Liver (tissue), 10 donors: ENCODE data around the gene ZSCAN21. TPM values are rescaled to one million over a fixed set of nuclear protein-coding genes. Genes with fewer than 3 reads are reported as not detected.

Experiments used
- DNase-seq: peaks from one replicate; pipeline ENCODE4 v3.0.0-alpha.2; 2017; ENCODE audit warnings: low spot score
- H3K27ac ChIP-seq, 2 donors: one replicate each; pipeline ENCODE4 v1.7.0; 2013; ENCODE audit warnings: inconsistent platforms in 2 of 2, low read length in 2 of 2, control low read depth in 1 of 2, low read depth in 1 of 2, mild to moderate bottlenecking in 1 of 2
- H3K27me3 ChIP-seq, 4 donors: one replicate each; pipeline versions ENCODE4 v1.6.1 to v1.7.0; 2013; ENCODE audit warnings: low read length in 3 of 4, inconsistent platforms in 1 of 4, mild to moderate bottlenecking in 1 of 4, moderate library complexity in 1 of 4; ENCODE audit not compliant: control insufficient read depth in 4 of 4, insufficient read depth in 4 of 4
- H3K36me3 ChIP-seq, 4 donors: one replicate each; pipeline versions ENCODE4 v1.6.1 to v1.7.0; 2013; ENCODE audit warnings: low read length in 3 of 4, mild to moderate bottlenecking in 3 of 4, low read depth in 1 of 4, moderate library complexity in 1 of 4; ENCODE audit not compliant: control insufficient read depth in 4 of 4, insufficient read depth in 3 of 4
- H3K4me1 ChIP-seq, 4 donors: one replicate each; pipeline versions ENCODE4 v1.6.1 to v1.7.0; 2013; ENCODE audit warnings: low read length in 3 of 4, mild to moderate bottlenecking in 3 of 4, moderate library complexity in 1 of 4; ENCODE audit not compliant: control insufficient read depth in 4 of 4, insufficient read depth in 4 of 4
- H3K4me3 ChIP-seq, 3 donors: one replicate each; pipeline versions ENCODE4 v1.6.1 to v1.7.0; 2013; ENCODE audit warnings: low read length in 3 of 3, control low read depth in 1 of 3, low read depth in 1 of 3, mild to moderate bottlenecking in 1 of 3
- H3K9ac ChIP-seq, 2 donors: one replicate each; pipeline ENCODE4 v1.7.0; 2013; ENCODE audit warnings: low read length in 2 of 2, mild to moderate bottlenecking in 2 of 2, moderate library complexity in 2 of 2, control low read depth in 1 of 2, low read depth in 1 of 2
- H3K9me3 ChIP-seq, 4 donors: one replicate each; pipeline versions ENCODE4 v1.6.1 to v1.7.0; 2013; ENCODE audit warnings: low read length in 3 of 4; ENCODE audit not compliant: control insufficient read depth in 4 of 4
- CTCF ChIP-seq: fragments of 150-350 bp; IDR thresholded peaks from 2 replicates; pipeline ENCODE4 v1.5.1; 2017; ENCODE audit warnings: improper control_type of control experiment, low read depth, low read length; ENCODE audit not compliant: missing input control
- FOXA2 ChIP-seq: IDR thresholded peaks from 2 replicates; pipeline ENCODE4 v1.6.1; 2016; ENCODE audit warnings: antibody characterized with exemption
- HNF4A ChIP-seq, 2 donors: conservative IDR thresholded peaks; 2 replicates each; pipeline ENCODE4 v1.6.1; 2016; ENCODE audit warnings: antibody characterized with exemption in 2 of 2, mild to moderate bottlenecking in 2 of 2
- NR2F2 ChIP-seq: IDR thresholded peaks from 2 replicates; pipeline ENCODE4 v1.6.1; 2016; ENCODE audit warnings: antibody characterized with exemption
- SP1 ChIP-seq: IDR thresholded peaks from 2 replicates; pipeline ENCODE4 v1.6.1; 2018; ENCODE audit warnings: antibody characterized with exemption, mild to moderate bottlenecking
- TAF1 ChIP-seq: conservative IDR thresholded peaks from 2 replicates; pipeline ENCODE4 v1.6.1; 2016; ENCODE audit warnings: antibody characterized with exemption, mild to moderate bottlenecking
- WGBS: extraction: QIAGEN DNeasy Blood & Tissue Kit; methylation state at CpG from one replicate; pipeline ENCODE4 v1.1.7; 2013; 5-methylcytosine and 5-hydroxymethylcytosine counted together
- polyA plus RNA-seq, 2 donors: library from polyadenylated mRNA; stranded (reverse) in 1 of 2; unstranded in 1 of 2; fragments of 200-250 nt in 1 of 2; fragments of >200 nt in 1 of 2; fragmentation: Nextera tagmentation in 1 of 2; extraction: Ambion mirVana in 1 of 2; gene quantifications; one replicate each; pipeline versions ENCODE4 v1.2.1 to v1.2.3, GENCODE V29; 2013 to 2015
- small RNA-seq: library from RNA; depleted of rRNA; stranded (forward); fragments of <200 nt; gene quantifications from one replicate; pipeline ENCODE3, GENCODE V24; 2014
- total RNA-seq, 2 donors: library from RNA; depleted of rRNA; stranded (reverse); fragments of >200 nt; gene quantifications; one replicate each; pipeline ENCODE4 v1.2.3, GENCODE V29; 2014
- donor health status: healthy.
- donor health status: healthy.
- donor health status: healthy.
- donor health status: healthy.
- donor health status: healthy.

The ZSCAN21 gene
- total and polyA plus RNA-seq, 4 donors: 4.6 to 8.6 (median 6.9) TPM

- DNase-seq: no peak
- 92% methylated on average over 13 of the region's 13 CpGs for WGBS
- Histone ChIP-seq H3K9me3 (no peaks in the 10 kb centered on the region), H3K36me3 (peaks cover 2 to 45% (median 22%) of the 10 kb centered on the region in 4 donors), H3K4me1 (no peaks in the 10 kb centered on the region), H3K9ac (no peak overlapping the region), H3K27ac (no peak overlapping the region), H3K4me3 (no peak overlapping the region), H3K27me3 (no peaks in the 10 kb centered on the region)
- TF ChIP-seq FOXA2 (no peak), NR2F2 (no peak), CTCF (no peak), TAF1 (no peak), HNF4A (conservative IDR thresholded peaks at IDR 0.05) (no peak), SP1 (no peak)
Measured at GRCh38 chr7:100111914-100112313, 62.3 kb downstream of the ZSCAN21 start.

Small RNAs within 50 kb of the gene (small RNA-seq; reads per million reads assigned to genes)
- gene MIR106B (97.8 reads per million, percentile 98 among the genes with 10 or more reads in this experiment), gene MIR25 (920 reads per million, percentile 99 among the genes with 10 or more reads in this experiment), gene MIR93 (299 reads per million, percentile 98 among the genes with 10 or more reads in this experiment)

Other genes starting within 250 kb of the ZSCAN21 start
- 10 to 100 TPM in 1 of 2 donors, under 1 TPM in 1; 0.61 to 75.3 TPM for gene CYP3A43, start 221.8 kb upstream of the ZSCAN21 start, total RNA-seq
- gene CYP3A43, start 221.8 kb upstream of the ZSCAN21 start, polyA plus RNA-seq: 10 to 100 TPM in 1 of 2 donors, 1 to 10 TPM in 1; 4.6 to 35.1 TPM
- gene OR2AE1, start 172.7 kb upstream of the ZSCAN21 start, total RNA-seq: under 1 TPM in 1 of 2 donors, not detected in 1; 0.25 TPM
- not detected for gene OR2AE1, start 172.7 kb upstream of the ZSCAN21 start, polyA plus RNA-seq
- gene TRIM4, start 130.2 kb upstream of the ZSCAN21 start, total RNA-seq: 10 to 100 TPM; 16.2 to 23.0 TPM
- gene TRIM4, start 130.2 kb upstream of the ZSCAN21 start, polyA plus RNA-seq: 10 to 100 TPM; 11.9 to 13.1 TPM
- gene GJC3, start 120.2 kb upstream of the ZSCAN21 start, total RNA-seq: under 1 TPM; 0.08 to 0.09 TPM
- 1 to 10 TPM in 1 of 2 donors, under 1 TPM in 1; 0.20 to 1.3 TPM for gene GJC3, start 120.2 kb upstream of the ZSCAN21 start, polyA plus RNA-seq
- 100 to 1,000 TPM in 1 of 2 donors, 10 to 100 TPM in 1; 99.5 to 952 TPM for gene AZGP1, start 73.7 kb upstream of the ZSCAN21 start, total RNA-seq
- gene AZGP1, start 73.7 kb upstream of the ZSCAN21 start, polyA plus RNA-seq: 1,000 to 10,000 TPM; 1,348 to 2,721 TPM
- gene ZKSCAN1, start 34.2 kb upstream of the ZSCAN21 start, total RNA-seq: 100 to 1,000 TPM in 1 of 2 donors, 10 to 100 TPM in 1; 20.5 to 117 TPM
- gene ZKSCAN1, start 34.2 kb upstream of the ZSCAN21 start, polyA plus RNA-seq: 10 to 100 TPM; 11.8 to 39.7 TPM
- gene ZNF3, start 31.9 kb downstream of the ZSCAN21 start, total RNA-seq: 10 to 100 TPM; 14.0 to 18.2 TPM
- 10 to 100 TPM; 10.2 to 10.4 TPM for gene ZNF3, start 31.9 kb downstream of the ZSCAN21 start, polyA plus RNA-seq
- gene COPS6, start 39.2 kb downstream of the ZSCAN21 start, total RNA-seq: 10 to 100 TPM; 28.7 to 30.8 TPM
- gene COPS6, start 39.2 kb downstream of the ZSCAN21 start, polyA plus RNA-seq: 10 to 100 TPM; 62.7 to 63.2 TPM
- 100 to 1,000 TPM in 1 of 2 donors, 10 to 100 TPM in 1; 20.6 to 143 TPM for gene MCM7, start 51.6 kb downstream of the ZSCAN21 start, total RNA-seq
- 10 to 100 TPM; 12.6 to 14.6 TPM for gene MCM7, start 51.6 kb downstream of the ZSCAN21 start, polyA plus RNA-seq
- 1 to 10 TPM; 4.6 to 5.5 TPM for gene AP4M1, start 51.9 kb downstream of the ZSCAN21 start, total RNA-seq
- gene AP4M1, start 51.9 kb downstream of the ZSCAN21 start, polyA plus RNA-seq: 1 to 10 TPM; 3.3 to 4.9 TPM
- 10 to 100 TPM; 16.1 to 17.9 TPM for gene TAF6, start 69.6 kb downstream of the ZSCAN21 start, total RNA-seq
- gene TAF6, start 69.6 kb downstream of the ZSCAN21 start, polyA plus RNA-seq: 10 to 100 TPM in 1 of 2 donors, 1 to 10 TPM in 1; 8.9 to 16.3 TPM
- 10 to 100 TPM in 1 of 2 donors, 1 to 10 TPM in 1; 3.7 to 11.9 TPM for gene CNPY4, start 69.9 kb downstream of the ZSCAN21 start, total RNA-seq
- gene CNPY4, start 69.9 kb downstream of the ZSCAN21 start, polyA plus RNA-seq: 1 to 10 TPM; 1.9 to 3.8 TPM
- 1 to 10 TPM; 1.4 TPM for gene MBLAC1, start 77.2 kb downstream of the ZSCAN21 start, total RNA-seq
- gene MBLAC1, start 77.2 kb downstream of the ZSCAN21 start, polyA plus RNA-seq: 1 to 10 TPM; 1.0 to 1.3 TPM
- gene LAMTOR4, start 99.1 kb downstream of the ZSCAN21 start, total RNA-seq: 10 to 100 TPM; 28.4 to 39.8 TPM
- gene LAMTOR4, start 99.1 kb downstream of the ZSCAN21 start, polyA plus RNA-seq: 100 to 1,000 TPM in 1 of 2 donors, 10 to 100 TPM in 1; 75.5 to 112 TPM
- gene TRAPPC14, start 108.9 kb downstream of the ZSCAN21 start, total RNA-seq: 1 to 10 TPM; 3.5 to 6.9 TPM
- 1 to 10 TPM; 2.8 to 9.7 TPM for gene TRAPPC14, start 108.9 kb downstream of the ZSCAN21 start, polyA plus RNA-seq
- under 1 TPM; 0.17 to 0.28 TPM for gene GAL3ST4, start 118.8 kb downstream of the ZSCAN21 start, total RNA-seq
- gene GAL3ST4, start 118.8 kb downstream of the ZSCAN21 start, polyA plus RNA-seq: under 1 TPM; 0.18 to 0.57 TPM
- under 1 TPM; 0.33 to 0.79 TPM for gene GPC2, start 127.6 kb downstream of the ZSCAN21 start, total RNA-seq
- gene GPC2, start 127.6 kb downstream of the ZSCAN21 start, polyA plus RNA-seq: under 1 TPM in 1 of 2 donors, not detected in 1; 0.14 TPM
- gene STAG3, start 128.1 kb downstream of the ZSCAN21 start, total RNA-seq: 1 to 10 TPM in 1 of 2 donors, under 1 TPM in 1; 0.28 to 1.1 TPM
- gene STAG3, start 128.1 kb downstream of the ZSCAN21 start, polyA plus RNA-seq: 1 to 10 TPM; 5.4 to 7.0 TPM
- gene PVRIG, start 170.2 kb downstream of the ZSCAN21 start, total RNA-seq: under 1 TPM; 0.37 to 0.59 TPM
- gene PVRIG, start 170.2 kb downstream of the ZSCAN21 start, polyA plus RNA-seq: under 1 TPM; 0.58 to 0.81 TPM